ENCODE data around the gene TBCEL.
"Not testable (repeated sequence)": the region's sequence is repeated elsewhere in the genome, so short reads cannot be mapped to it uniquely, and the experiment has no call there.

Gene TBCEL

GRCh38 chr11:121105481-121106195, 81.7 kb downstream of the TBCEL start:
- no peak for DNase-seq (ENCODE audit: low spot score)

DNA sequence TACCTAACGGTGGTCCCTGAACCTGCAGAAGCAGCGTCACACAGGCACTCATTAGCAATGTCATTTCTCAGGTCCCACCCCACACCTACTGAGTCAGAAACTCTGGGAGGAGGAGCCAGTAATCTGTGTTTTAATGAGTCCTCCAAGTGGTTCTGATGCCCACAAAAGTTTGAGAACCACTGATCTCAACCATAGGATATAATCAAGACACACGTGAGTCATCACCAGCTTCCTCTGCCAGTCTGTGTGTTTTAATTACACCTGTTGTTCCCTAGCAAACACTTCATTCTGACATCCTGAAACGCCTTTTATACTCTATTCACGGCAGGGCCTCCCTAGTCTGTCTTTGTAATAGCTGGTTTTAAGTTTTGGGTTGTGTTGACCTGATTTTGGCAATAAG, 82.9 kb downstream of the TBCEL start:
- DNase-seq (ENCODE audit: low spot score), result no peak

GRCh38 chr11:121108413-121108812, 84.5 kb downstream of the TBCEL start:
- no peak for DNase-seq (ENCODE audit: low spot score)

GRCh38 chr11:121109471-121109870, 85.6 kb downstream of the TBCEL start:
- DNase-seq (ENCODE audit: low spot score), result no peak

DNA sequence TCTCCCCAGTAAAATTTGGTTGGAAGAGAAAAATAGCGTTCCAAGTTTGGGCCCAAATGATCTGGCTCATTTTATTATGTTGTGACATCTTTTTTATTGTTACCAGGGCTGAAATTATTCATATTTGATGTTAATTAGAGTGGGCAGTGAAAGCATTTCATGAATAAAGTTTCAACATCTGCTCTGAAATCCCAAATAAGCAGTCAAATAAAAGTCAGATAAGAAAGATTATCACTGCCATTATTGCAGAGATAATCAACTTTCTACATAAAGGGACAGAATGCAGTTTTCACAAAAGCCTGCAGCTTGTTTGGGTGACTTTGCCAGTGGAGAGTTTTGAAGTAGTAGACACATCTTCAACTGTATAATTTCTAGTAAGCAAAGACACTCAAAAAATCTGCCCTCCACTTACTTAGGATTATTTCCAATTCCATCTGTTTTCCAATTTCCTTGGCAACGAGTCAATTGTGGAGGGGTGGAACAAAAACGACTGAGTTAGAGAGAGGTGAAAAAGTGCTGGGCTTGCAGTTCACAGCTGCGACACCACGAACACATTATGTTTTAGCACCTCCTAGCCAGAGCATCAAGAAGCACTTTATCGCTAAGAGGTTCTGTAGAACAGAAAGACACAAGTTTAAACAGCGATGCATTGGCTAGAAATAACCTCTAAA, 86.1 kb downstream of the TBCEL start:
- no peak for DNase-seq (ENCODE audit: low spot score)

- no peak for DNase-seq (ENCODE audit: low spot score)
Measured at GRCh38 chr11:121110871-121111724, 87.2 kb downstream of the TBCEL start.

DNA sequence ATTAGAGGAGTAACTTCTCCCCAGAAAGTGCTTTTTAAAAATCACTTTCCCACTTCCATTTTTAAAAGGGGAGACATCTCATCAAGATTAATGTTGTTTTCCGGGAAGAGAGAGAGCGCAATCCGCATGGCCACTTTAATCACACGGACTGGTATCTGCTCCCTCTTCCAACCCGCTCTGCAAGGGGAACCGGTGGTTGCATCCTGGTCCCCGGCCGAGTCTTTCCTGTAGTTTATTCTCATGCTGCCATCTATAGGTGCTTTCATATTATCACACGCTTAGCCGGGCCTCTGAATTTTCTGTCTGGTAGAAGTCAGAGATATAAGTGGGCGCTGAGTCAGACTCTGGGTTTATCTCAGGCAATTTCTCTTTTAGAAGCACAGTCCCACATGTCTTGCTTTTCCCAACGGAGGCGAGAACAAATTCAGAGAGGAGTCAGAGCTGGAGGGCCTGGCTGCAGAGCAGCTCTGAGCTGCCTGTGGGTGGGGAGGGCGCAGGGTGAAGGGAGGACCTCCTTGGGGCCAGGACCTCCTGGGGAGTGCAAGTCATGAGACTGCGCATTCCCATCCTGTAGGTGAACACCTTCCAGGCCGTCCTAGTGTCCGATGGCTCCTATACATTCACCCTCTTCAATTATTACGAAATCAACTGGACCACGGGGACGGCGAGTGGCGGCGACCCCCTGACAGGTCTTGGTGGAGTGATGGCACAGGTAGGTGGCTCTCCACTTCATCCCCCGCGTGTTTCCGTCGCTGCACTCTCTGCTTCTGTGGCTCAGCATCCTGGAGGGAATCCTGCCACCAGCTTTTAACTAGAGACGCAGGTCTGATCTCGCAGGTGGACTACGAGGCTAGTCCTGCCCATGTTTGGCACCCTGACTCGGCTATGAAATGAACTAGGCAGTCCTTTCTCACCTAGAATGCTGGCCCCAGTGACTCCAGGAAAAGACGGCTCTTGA, 88.9 kb downstream of the TBCEL start:
- peak; percentile 47 for DNase-seq (ENCODE audit: low spot score)

- DNase-seq (ENCODE audit: low spot score), result no peak
Measured at GRCh38 chr11:121113611-121114010, 89.7 kb downstream of the TBCEL start.

DNA sequence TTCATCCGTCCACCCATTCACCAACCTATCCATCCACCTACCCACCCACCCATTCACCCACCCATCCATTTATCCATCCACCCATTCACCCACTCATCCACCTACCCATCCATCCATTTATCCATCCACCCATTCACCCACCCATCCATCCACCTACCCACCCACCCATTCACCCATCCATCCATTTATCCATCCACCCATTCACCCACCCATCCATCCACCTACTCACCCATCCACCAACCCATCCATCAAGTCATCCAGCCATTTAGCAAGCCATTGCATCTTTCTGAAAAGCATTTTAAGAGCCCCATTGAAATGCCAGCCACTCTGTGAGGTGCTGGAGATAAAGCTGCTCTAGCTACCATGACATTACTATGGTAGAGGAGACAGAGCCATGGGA, 91.1 kb downstream of the TBCEL start:
- not testable (repeated sequence) for DNase-seq (ENCODE audit: low spot score)

GRCh38 chr11:121117788-121118187, 93.9 kb downstream of the TBCEL start:
- no peak for DNase-seq (ENCODE audit: low spot score)

- DNase-seq (ENCODE audit: low spot score), result no peak
Measured at GRCh38 chr11:121119440-121119839, 95.5 kb downstream of the TBCEL start.

DNA sequence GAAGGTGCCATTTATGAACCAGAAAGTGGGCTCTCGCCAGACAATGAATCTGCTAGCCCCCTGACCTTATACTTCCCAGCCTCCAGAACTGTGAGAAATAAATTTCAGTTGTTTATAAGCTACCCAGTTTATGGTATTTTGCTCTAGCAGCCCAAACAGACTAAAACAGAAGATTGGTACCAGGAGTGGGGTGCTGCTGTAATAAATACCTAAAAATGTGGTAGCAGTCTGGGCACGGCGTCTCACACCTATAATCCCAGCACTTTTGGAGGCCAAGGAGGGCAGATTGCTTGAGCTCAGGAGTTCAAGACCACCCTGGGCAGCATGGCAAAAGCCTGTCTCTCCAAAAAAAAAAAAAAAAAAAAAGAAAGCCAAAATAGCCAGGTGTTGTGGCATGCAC, 98.4 kb downstream of the TBCEL start:
- DNase-seq (ENCODE audit: low spot score), result no peak

DNA sequence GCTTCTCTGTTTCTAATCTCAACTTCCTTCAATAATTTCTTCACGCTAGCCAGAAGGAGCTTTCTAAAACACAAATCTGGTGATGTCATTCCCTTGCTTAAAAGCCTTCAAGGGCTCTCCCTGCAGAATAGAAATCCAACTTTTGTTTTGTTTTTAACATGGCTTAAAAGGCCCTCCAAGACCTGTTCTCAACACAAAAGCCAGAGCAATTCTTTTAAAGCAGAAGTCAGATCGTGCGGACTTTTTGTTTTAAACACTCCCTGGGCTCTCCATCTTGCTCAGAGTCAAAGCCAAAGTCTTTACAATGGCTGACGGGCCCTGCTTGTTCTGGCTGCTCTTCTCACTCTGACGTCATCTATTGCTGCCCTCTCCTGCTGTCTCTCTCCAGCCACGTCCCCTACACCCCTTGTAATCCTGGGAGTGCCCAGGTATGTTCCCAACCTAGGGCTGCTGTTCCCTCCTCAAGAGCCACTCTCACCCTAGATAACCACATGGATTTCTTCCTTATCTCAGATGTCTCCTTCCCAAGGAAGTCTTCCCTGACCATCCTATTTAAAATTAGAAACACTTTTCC, 99.7 kb downstream of the TBCEL start:
- DNase-seq (ENCODE audit: low spot score), result no peak

GRCh38 chr11:121127809-121128208, 103.9 kb downstream of the TBCEL start:
- no peak for DNase-seq (ENCODE audit: low spot score)

GRCh38 chr11:121129362-121130340, 105.7 kb downstream of the TBCEL start:
- DNase-seq (ENCODE audit: low spot score), result no peak

DNA sequence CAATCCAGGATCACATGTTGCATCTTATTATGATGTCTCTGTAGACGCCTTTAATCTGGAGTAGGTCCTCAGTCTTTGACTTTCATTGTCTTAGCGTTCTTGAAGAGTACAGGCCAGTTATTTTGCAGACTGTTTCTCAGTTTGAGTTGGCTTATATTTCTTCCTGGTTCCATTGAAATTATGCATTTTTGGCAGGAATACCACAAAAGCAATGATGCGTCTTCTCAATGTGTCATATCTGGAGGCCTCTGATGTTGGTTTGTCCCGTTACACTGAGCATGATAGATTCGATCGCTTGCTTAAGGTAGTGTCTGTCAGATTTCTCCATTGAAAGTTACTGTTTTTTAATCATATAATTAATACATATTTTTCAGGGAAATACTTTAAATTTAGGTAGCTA, 107.8 kb downstream of the TBCEL start:
- no peak for DNase-seq (ENCODE audit: low spot score)

DNA sequence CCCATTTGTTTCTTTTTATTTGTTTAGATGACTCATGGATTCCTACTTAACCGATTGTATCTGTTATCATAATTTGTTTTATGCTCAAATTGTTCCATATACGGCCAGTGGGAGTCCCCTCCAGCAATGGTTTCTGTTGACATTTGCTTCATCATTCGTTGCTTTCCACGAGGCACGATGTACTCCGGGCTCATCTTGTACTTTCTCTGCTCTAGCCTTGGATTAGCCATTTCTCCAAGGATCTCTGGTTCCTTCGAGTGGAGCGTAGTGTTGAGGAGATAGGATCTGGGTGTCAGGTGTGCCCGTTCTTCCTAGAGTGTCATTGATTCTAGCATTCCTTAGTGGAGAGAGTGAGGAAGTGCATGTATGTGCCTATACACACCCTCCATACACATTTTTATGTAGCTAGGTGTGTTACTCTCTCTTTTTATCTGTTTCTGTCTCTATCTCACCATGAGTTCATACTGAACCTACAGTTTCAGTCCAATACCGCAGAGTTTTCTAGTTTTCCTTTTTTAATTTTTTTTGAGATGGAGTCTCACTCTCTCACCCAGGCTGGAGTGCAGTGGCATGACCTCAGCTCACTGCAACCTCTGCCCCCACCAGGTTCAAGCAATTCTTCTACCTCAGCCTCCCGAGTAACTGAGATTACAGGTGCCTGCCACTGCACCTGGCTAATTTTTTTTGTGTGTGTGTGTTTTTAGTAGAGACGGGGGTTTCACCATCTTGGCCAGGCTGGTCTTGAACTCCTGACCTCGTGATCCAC, 108.5 kb downstream of the TBCEL start:
- no peak for DNase-seq (ENCODE audit: low spot score)

- peak; percentile 29 for DNase-seq (ENCODE audit: low spot score)
Measured at GRCh38 chr11:121134741-121135312, 110.9 kb downstream of the TBCEL start.

GRCh38 chr11:121137005-121137404, 113.1 kb downstream of the TBCEL start:
- no peak for DNase-seq (ENCODE audit: low spot score)

Measured in SK-N-DZ (cell line).